NT2/D1 (cell line): ENCODE measurements around the gene ZBTB39.

ENCODE experiments used
- SUZ12 ChIP-seq: IDR thresholded peaks from 2 replicates; pipeline ENCODE4 v1.6.1; 2011; ENCODE audit not compliant: insufficient read length, insufficient read depth; ENCODE audit errors: extremely low read depth
- YY1 ChIP-seq: IDR thresholded peaks from 2 replicates; pipeline ENCODE4 v1.6.1; 2011; ENCODE audit not compliant: insufficient read length, insufficient read depth
- ZNF274 ChIP-seq: IDR thresholded peaks from 2 replicates; pipeline ENCODE4 v1.6.1; 2011; ENCODE audit warnings: mild to moderate bottlenecking, low read depth, low read length

- TF ChIP-seq YY1 (no peak), ZNF274 (no peak), SUZ12 (no peak)
Measured at GRCh38 chr12:57042695-57043094, 36.3 kb upstream of the ZBTB39 start.
